WI38 (cell line): Measurements from ENCODE around the gene FAM114A2.

Experiments
- H3K4me3 ChIP-seq: 2 replicates; pipeline ENCODE4 v1.5.1; 2011; ENCODE audit warnings: low read depth, mild to moderate bottlenecking, control low read depth, low read length
- CTCF ChIP-seq: IDR thresholded peaks from 2 replicates; pipeline ENCODE4 v1.5.1; 2012; ENCODE audit warnings: low read depth, mild to moderate bottlenecking, control low read depth, low read length

Gene FAM114A2

GRCh38 chr5:154047324-154047723 lies 8.6 kb upstream of the FAM114A2 start:
- H3K4me3 ChIP-seq, result no peak overlapping the region
- TF ChIP-seq CTCF, result no peak

- no peak overlapping the region for H3K4me3 ChIP-seq
- TF ChIP-seq CTCF, result no peak
Observed at GRCh38 chr5:154046486-154046885, 7.8 kb upstream of the FAM114A2 start.

GRCh38 chr5:154044581-154044980 lies 5.9 kb upstream of the FAM114A2 start:
- no peak for TF ChIP-seq CTCF
- no peak overlapping the region for H3K4me3 ChIP-seq

- no peak overlapping the region for H3K4me3 ChIP-seq
- TF ChIP-seq CTCF, result no peak
Observed at GRCh38 chr5:154044099-154044498, 5.4 kb upstream of the FAM114A2 start.

- no peak overlapping the region for H3K4me3 ChIP-seq
- no peak for TF ChIP-seq CTCF
Observed at GRCh38 chr5:154042766-154043165, 4.1 kb upstream of the FAM114A2 start.

GRCh38 chr5:154039458-154039829 lies 734 bp upstream of the FAM114A2 start:
- no peak for TF ChIP-seq CTCF
- H3K4me3 ChIP-seq, result peak overlapping the region; percentile 94

GRCh38 chr5:154038261-154038706 lies 426 bp downstream of the FAM114A2 start:
- TF ChIP-seq CTCF, result no peak
- H3K4me3 ChIP-seq, result peak overlapping the region; percentile 94
